Ramos (cell line): ENCODE measurements around the gene RAB31.

Source experiments
- in situ Hi-C: fragments of 300-500 bp; cut with MboI; formaldehyde crosslinking; loops from one replicate; pipeline ENCODE4 v1.14.3; 2022; ENCODE audit warnings: low sequenced_read_pairs; ENCODE audit not compliant: unreplicated experiment

The RAB31 gene

DNA sequence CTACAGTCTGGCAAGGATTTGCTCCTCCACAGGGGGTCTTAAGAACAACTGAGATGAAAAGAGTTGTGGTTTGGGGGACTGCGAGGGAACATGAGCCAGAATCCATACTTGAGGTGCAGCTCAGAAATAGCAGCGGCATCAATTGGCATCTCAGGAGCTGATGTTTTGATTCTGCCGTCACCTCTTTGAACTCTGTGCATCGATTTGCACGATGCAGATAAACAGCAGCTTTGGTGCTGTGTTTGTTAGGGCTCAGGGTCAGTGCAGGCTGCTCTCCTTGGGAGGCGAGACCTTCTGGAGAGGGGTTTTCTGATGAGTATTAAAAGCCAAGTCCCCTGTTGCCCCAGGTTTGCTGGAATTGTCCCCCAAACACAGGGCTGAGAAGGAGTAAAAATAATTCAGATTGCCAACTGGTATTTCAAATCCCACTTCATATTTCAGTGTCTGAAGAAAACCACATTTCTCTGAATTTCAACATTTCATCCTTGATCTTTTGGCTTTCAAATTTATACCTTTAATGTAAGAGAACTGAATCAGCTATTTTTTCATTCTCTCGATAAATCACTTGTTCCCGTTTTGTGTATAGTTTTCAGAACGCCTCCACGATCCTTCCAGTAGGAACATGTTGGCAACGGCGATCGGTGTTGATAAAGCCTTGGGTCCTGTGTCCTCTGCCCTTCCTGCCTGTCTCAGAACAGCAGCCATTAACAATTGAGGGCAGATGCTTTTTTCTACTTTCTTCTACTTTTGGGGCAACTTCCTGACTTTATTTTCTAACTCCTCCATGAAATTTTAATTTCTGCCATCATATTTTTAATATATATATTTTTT is 65.0 kb downstream of the RAB31 start:
- in situ Hi-C loops = no loop called here

DNA sequence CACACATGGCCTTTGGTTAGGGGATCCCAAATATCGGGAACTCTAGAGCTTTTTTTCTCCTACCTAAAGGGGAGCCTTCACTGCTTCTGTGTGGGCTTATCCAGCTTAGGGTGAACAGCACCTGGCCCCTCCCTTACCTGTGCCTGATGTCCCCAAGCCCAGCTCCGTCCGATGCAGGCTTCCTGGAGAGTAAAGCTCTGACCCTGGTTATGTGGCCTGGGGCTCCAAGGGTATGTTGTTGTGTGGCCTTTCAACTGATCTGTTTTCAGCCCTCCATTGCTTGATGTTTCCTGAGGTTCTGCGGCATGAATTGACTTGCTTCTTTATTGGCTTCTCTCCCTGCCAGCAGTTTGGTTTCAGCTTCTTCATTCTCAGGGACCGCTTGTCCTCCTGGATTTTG is 66.0 kb downstream of the RAB31 start:
- in situ Hi-C loops = no loop called here

DNA sequence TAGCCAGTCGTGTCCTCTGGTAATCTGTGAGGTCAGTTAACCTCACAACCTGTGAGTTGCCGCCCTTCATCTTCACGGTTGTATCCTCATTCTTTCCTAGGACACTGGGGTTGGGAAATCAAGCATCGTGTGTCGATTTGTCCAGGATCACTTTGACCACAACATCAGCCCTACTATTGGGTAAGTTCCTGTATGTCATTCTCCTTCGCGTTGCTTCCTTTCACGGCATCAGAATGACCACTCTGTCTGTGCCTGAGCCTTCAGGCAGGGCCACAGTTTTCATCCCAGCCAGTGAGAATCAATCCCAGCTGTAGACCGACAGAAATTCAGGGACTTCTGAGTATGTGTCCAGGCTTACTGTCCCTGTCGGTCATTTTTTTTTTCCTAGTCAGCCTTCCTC is 67.1 kb downstream of the RAB31 start:
- in situ Hi-C loops = no loop called here

DNA sequence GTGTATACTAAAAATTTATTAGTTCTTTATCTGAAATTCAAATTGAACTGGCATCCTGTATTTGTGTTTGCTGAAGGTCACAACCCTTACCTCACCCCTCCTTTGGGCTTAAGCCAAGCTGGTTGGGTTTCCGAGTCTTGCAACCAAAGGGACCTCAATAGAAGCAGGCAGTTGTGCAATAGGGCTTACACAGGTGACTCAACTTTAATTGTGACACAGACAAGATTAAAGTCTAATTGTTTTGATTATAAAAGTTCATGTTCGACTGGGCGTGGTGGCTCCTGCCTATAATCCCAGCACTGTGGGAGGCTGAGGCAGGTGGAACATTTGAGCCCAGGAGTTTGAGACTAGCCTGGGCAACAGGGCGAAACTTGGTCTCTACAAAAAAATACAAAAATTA is 71.5 kb downstream of the RAB31 start:
- in situ Hi-C loops = no loop called here

DNA sequence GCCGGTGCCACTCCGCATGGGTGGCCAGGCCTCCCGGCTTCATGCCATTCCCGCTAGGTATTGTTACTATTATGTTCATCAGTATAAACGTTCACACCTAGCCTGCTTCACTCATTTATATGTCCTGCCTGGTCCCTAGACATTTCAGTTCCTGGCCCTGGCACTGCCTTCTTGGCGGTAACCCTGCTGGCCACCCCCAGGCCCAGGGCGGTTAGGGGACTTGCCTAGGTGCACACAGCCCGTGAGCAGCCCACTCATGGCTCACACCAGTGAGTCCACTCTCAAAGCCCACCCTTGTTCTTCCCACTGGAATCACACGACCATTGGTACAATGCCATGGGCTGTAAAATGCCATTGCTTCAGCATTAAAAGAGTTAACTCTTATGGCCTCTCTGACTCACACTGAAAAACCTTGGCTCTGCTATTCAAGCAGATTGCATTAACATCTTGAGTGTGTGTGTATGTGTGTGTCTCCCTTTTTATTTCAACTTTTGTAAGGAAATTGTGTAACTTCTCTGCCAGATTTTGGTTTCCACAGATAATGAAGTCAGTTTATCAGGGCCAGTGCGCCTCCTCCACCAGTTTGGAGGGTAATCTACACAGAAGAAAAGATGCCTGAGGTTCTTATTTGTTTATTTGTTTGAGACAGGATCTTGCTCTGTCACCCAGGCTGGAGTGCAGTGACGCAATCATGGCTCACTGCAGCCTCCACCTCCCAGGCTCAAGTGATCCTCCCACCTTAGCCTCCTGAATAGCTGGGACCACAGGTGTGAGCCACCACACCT is 74.2 kb downstream of the RAB31 start:
- in situ Hi-C loops = no loop called here

DNA sequence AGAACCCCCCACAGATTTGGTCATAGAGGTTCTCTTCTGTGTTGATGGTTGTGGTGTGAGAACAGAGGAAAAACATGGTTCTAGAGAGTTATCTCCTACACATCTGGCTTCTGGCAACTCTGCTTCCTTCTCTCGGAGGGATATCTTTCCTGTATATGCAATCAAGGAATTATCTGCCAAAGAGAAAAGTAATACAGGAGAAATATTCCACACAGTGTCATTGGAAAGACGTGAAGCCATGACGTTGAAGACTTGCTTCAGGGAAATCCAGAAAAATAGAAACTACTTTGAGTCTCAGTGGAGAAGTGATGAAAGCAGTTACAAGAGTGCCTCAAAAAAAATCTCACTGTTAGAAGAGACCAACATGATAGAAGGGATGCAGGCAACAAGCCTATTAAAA is 78.5 kb downstream of the RAB31 start:
- in situ Hi-C loops = no loop called here

DNA sequence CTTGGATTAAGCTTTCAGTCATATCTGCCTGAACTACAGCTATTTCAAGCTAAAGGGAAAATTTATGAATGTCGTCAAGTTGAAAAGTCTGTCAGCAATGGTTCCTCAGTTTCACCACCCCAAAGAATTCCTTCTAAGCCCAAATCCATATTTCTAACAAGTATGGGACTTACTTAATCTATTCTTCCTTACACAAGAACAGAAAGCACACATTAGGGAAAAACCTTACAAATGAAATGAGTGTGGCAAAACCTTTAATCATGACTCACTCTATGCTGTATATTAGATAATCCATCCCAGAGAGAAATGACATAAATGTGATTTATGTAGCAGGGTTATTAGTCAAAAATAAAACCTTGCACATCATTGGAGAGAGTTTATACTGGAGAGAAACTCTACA is 78.9 kb downstream of the RAB31 start:
- in situ Hi-C loops = no loop called here

- in situ Hi-C loops = no loop called here
Measured at GRCh38 chr18:9787712-9788111, 79.6 kb downstream of the RAB31 start.

GRCh38 chr18:9788140-9788539 is 80.0 kb downstream of the RAB31 start:
- in situ Hi-C loops = no loop called here

DNA sequence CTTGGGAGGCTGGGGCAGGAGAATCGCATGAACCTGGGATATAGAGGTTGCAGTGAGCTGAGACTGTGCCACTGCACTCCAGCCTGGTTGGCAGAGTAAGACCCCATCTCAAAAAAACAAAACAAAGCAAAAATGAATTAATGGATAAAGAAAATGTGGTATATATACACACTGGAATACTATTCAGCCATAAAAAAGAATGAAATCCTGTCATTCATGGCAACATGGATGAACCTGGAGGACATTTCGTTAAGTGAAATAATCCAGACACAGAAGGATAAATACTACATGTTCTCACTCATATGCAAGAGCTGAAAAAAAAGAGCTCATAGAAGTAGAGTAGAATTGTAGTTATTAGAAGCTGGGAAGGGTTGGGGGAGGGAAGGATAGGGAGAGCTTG is 80.8 kb downstream of the RAB31 start:
- in situ Hi-C loops = no loop called here

DNA sequence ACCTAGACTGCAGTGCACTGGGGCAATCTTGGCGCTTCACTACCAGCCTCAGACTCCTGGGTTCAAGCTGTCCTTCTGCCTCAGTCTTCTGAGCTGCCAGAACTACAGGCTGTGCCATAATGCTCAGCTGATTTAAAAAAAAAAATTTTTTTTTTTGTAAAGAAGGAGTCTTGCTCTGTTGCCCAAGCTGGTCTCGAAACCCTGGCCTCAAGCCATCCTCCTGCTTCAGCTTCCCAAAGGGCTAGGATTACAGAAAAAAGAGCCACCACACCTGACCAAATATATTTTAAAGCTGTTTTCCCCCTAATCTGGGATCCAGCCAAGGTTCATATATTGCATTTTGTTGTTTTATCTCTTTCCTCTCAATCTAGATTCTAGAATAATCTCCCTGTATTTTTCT is 82.2 kb downstream of the RAB31 start:
- in situ Hi-C loops = no loop called here

DNA sequence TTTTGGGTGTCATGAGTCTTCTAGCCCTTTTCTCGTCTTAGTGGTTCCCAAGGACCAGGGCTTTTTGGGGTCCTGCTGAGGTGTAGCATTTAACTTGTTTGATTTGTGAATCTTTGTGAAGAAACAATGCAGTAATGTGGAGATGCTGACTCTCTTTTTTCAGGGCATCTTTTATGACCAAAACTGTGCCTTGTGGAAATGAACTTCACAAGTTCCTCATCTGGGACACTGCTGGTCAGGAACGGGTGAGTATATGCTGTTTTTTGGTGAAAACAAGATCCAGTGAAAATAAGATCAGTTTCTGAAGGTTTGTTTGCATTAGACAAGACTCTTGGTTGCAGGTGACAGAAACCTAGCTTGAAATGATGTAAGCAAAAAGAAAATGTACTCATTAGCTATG is 83.9 kb downstream of the RAB31 start:
- in situ Hi-C loops = no loop called here

GRCh38 chr18:9792565-9793245 is 84.6 kb downstream of the RAB31 start:
- in situ Hi-C loops = no loop called here

GRCh38 chr18:9796011-9796410 is 87.9 kb downstream of the RAB31 start:
- in situ Hi-C loops = no loop called here

- in situ Hi-C loops = no loop called here
Measured at GRCh38 chr18:9796935-9797549, 88.9 kb downstream of the RAB31 start.

DNA sequence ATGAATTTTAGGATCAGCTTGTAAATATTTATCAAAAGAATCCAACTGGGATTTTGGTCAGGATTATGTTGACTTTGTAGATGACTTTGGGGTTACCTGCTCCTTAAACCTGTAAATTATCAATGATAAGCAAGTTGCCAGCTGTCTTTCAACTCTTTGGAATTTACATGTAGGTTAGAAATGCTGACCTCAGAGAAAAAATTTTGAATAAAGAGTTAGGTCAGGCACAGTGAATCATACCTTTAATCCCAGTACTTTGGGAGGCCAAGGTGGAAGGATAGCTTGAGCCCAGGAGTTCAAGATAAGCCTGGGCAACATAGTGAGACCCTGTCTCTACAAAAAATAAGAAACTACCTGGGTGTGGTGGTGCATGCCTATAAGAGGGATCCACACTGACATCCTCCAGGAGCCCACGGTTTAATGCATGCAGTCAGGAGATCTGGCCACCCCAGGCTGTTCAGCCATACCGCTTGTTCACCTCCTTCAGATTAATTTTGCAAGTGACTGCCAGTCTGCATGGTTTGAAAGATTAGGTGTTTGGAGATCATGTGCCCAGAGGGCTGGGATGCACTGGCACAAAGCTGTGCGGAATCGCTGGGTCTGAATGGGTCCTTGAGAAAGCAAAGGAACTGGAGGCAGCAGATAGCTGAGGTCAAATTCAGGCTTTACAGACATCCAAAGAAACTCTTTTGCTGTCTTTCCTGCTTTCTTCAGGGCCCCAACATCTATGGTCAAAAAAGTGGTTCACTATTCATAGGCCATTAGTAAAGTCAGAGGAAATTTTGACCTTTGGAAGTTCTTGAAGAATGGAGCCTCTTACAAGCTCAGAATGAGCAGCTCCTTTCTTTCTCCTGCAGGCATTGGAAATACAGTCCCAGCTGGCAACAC is 94.3 kb downstream of the RAB31 start:
- in situ Hi-C loops = loop anchor here (25.0 kb wide), 1 partner anchor 90 kb away; the partner anchor contains the start of gene RAB31

DNA sequence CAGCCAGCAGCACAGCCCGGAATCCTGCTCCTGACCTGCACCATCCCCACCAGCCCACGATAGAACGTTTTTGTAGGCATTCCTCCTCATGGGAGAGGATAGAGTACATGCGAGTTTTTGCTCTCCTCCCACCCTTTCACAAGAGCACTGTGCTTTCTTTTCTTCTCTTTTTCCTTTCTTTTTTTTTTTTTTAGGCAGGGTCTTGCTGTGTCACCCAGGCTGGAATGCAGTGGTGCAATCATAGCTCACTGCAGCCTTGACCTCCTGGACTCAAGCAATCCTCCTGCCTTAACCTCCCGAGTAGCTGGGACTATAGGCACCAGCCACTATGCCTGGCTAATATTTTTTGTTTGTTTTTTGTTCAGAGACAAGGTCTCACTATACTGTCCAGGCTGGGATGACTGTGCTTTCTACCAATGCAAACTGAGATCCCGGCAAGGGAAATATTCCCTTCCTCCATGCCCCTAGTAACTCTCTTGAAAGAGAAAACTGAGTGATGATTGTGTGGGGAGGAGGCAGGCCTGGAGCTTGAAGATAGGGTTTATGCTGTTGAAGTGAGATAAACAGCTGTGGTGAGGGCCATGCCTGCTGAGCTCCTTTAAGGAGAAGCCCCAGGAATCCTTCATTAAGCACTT is 95.1 kb downstream of the RAB31 start:
- in situ Hi-C loops = loop anchor here (25.0 kb wide), 1 partner anchor 91 kb away; the partner anchor contains the start of gene RAB31

DNA sequence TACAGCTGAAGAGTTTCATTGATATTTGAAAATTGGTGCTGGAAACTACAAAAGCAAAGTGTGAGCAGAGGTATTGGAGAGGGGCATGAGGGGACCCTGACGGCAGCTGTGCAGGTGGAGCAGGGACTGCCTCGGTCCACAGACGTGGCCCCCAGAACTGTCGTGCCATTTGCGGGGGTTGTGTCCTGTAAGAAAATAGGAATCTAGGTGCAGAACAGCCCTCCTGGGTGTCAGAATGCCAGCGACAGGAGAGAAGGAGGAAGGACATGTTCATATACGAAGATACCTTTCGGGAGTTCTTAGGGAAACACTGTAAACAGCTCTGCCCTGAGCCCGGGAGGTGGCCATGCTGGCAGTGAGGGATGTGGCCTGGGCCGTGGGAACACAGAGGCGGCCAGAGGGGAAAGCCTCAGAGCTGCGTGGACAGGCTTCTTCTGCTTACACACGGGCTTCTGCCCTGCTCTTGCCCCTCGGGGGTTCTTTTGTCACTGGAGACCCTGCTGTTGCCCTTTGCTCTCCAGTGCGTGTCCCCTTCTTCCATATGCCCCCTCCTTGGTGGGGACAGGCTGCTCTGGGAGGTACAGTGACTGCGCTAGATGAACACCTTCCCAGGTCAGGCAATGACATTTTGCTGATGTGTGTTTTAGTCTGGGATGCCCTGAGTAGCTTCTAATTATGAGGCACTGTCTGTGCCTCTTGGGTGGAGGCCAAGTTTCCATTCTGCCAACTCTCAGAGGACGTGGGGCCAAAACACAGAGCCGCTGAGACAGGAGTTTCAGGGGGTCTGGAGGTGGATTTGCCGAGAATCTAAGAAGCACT is 95.8 kb downstream of the RAB31 start:
- in situ Hi-C loops = loop anchor here (25.0 kb wide), 1 partner anchor 92 kb away; the partner anchor contains the start of gene RAB31
